Gastrocnemius medialis (tissue), 4 donors: ENCODE measurements around the gene TMEM51. TPM values are rescaled to one million over a fixed set of nuclear protein-coding genes. Genes with fewer than 3 reads are reported as not detected.

Experiments
- ATAC-seq, 2 donors: fragments of 150-250 bp; one replicate each; pipeline ENCODE4 v1.9.1; 2016
- DNase-seq, 2 donors: peaks; one replicate each; pipeline ENCODE4 v3.0.0-alpha.2; 2019
- H3K27ac ChIP-seq, 4 donors: fragments of 200-600 bp; sonication (generic); 1 replicate in 1 of 4; 2 replicates in 3 of 4; pipeline ENCODE4 v1.5.1; 2016 to 2018; ENCODE audit warnings: mild to moderate bottlenecking in 2 of 4, moderate library complexity in 1 of 4
- H3K27me3 ChIP-seq, 3 donors: fragments of 200-600 bp; sonication (generic) in 2 of 3; 1 replicate in 1 of 3; 2 replicates in 2 of 3; pipeline versions ENCODE4 v1.5.1 to v1.6.0; 2016 to 2019; ENCODE audit warnings: mild to moderate bottlenecking in 1 of 3, moderate library complexity in 1 of 3
- H3K36me3 ChIP-seq, 2 donors: fragments of 200-600 bp; sonication (generic) in 1 of 2; one replicate each; pipeline ENCODE4 v1.5.1; 2017 to 2018
- H3K4me1 ChIP-seq, 2 donors: fragments of 200-600 bp; sonication (generic) in 1 of 2; one replicate each; pipeline ENCODE4 v1.5.1; 2016 to 2017; ENCODE audit warnings: mild to moderate bottlenecking in 2 of 2
- H3K4me3 ChIP-seq, 4 donors: fragments of 200-600 bp; sonication (generic) in 3 of 4; 1 replicate in 1 of 4; 2 replicates in 3 of 4; pipeline ENCODE4 v1.5.1; 2016 to 2019; ENCODE audit warnings: mild to moderate bottlenecking in 2 of 4
- H3K9me3 ChIP-seq, 3 donors: fragments of 200-600 bp; sonication (generic) in 2 of 3; 1 replicate in 1 of 3; 2 replicates in 2 of 3; pipeline ENCODE4 v1.5.1; 2016 to 2019
- CTCF ChIP-seq, 5 experiments: fragments of 450-650 bp in 3 of 5; fragments of 200-600 bp in 2 of 5; sonication (generic) in 2 of 5; IDR thresholded peaks in 4 of 5; conservative IDR thresholded peaks in 1 of 5; 1 replicate in 4 of 5; 2 replicates in 1 of 5; pipeline ENCODE4 v1.5.1; 2016 to 2019; ENCODE audit warnings: antibody characterized with exemption in 5 of 5, mild to moderate bottlenecking in 3 of 5, moderate library complexity in 3 of 5
- POLR2A ChIP-seq, 2 donors: fragments of 450-650 bp; IDR thresholded peaks; one replicate each; pipeline ENCODE4 v1.6.1; 2017; ENCODE audit warnings: antibody characterized with exemption in 2 of 2, mild to moderate bottlenecking in 2 of 2, moderate library complexity in 2 of 2
- in situ Hi-C, 4 donors: fragments of 200-750 bp; cut with MboI; loops; one replicate each; pipeline versions ENCODE4 v1.15.0 to v1.8.0; 2017; ENCODE audit warnings: low sequenced_read_pairs in 4 of 4
- intact Hi-C: fragments of 100-400 bp; cut with DNase I; formaldehyde crosslinking; loops from one replicate; pipeline ENCODE4 v1.15.1; 2023; ENCODE audit warnings: low total_unique reads
- total RNA-seq, 4 donors: library from RNA; depleted of rRNA; stranded (reverse); fragments of >200 nt; gene quantifications; one replicate each; pipeline versions ENCODE4 v1.1.0 to v1.2.3, GENCODE V29; 2016

Gene TMEM51
- total RNA-seq, 4 donors from 2014 or later = 0.73 to 2.7 (median 1.8) TPM; not detected in 1

DNA sequence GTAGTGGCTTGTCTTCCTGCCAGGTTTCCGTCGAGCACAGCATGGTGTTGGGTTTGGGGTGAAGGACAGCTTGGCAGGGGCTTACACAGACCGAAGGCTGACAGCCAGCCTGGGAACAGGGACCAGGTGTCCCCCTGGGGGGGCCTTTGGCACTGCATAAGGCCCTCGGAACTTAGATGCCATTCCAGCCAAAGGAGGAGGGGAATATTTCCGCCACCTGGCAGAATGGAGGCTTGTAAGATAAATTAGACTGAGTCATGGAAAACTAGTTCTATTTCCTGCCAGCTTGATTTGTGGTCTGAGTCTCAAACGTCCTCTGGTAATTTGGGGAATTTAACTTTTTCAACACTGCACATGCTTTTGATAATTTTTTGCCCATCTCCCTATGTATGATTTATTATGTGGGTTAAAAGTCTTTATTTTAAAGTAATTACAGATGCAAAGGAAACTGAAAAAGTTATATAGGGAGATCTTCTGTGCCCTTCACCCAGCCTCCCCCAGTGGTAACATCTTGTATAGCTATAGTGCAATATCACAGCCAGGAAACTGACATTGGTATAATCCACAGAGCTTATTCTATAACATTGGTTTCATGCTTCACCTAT lies 11.5 kb upstream of the TMEM51 start:
- ATAC-seq (no peak), DNase-seq (no peak)
- no peaks in the 10 kb centered on the region for H3K4me1 ChIP-seq
- H3K4me3 ChIP-seq = no peak overlapping the region
- no peak for TF ChIP-seq CTCF (IDR thresholded peaks at IDR 0.05 in 4 of 5, conservative IDR thresholded peaks at IDR 0.05 in 1 of 5)
- TF ChIP-seq POLR2A (IDR thresholded peaks at IDR 0.05) = no peak
- H3K27ac ChIP-seq = no peak overlapping the region
- intact Hi-C loops = no loop called here
- no peaks in the 10 kb centered on the region for H3K36me3 ChIP-seq
- no peaks in the 10 kb centered on the region for H3K27me3 ChIP-seq
- in situ Hi-C loops = loop anchor here in 1 of 4 donors (25.0 kb wide), 1 partner anchor 295 kb away; the partner anchor contains the start of gene CTRC
- H3K9me3 ChIP-seq = no peaks in the 10 kb centered on the region

DNA sequence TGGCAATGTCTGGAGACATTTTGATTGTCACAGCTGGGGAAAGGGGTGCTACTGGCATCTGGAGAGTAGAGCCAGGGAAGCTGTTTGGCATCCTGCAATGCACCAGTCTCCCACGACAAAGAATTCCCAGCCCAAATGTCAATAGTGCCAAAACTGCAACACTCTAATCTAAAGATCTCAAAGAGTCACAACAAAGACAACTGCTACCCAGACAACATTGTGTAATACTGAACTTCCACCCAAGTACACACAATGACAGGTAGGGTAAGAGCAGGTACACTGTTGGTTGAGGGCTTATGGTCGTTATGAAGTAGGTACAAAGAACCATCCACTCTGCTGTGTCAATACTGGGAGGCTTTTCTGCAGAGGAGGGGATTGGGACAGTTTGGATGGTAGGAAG lies 8.2 kb upstream of the TMEM51 start:
- ATAC-seq (no peak), DNase-seq (no peak)
- Histone ChIP-seq H3K9me3 (no peaks in the 10 kb centered on the region), H3K27me3 (peaks cover 0 to 6% (median 6%) of the 10 kb centered on the region in 3 donors), H3K4me3 (no peak overlapping the region), H3K36me3 (no peaks in the 10 kb centered on the region), H3K4me1 (no peaks in the 10 kb centered on the region), H3K27ac (no peak overlapping the region)
- intact Hi-C loops (no loop called here), in situ Hi-C loops (loop anchor here in 1 of 4 donors (25.0 kb wide), 1 partner anchor 292 kb away; the partner anchor contains the start of gene CTRC)
- TF ChIP-seq CTCF (IDR thresholded peaks at IDR 0.05 in 4 of 5, conservative IDR thresholded peaks at IDR 0.05 in 1 of 5) (no peak), POLR2A (IDR thresholded peaks at IDR 0.05) (no peak)

- H3K9me3 ChIP-seq = no peaks in the 10 kb centered on the region
- peaks cover 0 to 10% (median 7%) of the 10 kb centered on the region in 3 donors for H3K27me3 ChIP-seq
- TF ChIP-seq CTCF (IDR thresholded peaks at IDR 0.05 in 4 of 5, conservative IDR thresholded peaks at IDR 0.05 in 1 of 5) (no peak), POLR2A (IDR thresholded peaks at IDR 0.05) (no peak)
- H3K27ac ChIP-seq = no peak overlapping the region
- intact Hi-C loops = no loop called here
- in situ Hi-C loops = loop anchor here in 1 of 4 donors (25.0 kb wide), 1 partner anchor 291 kb away; the partner anchor contains the start of gene CTRC
- DNase-seq (no peak), ATAC-seq (no peak)
- no peak overlapping the region for H3K4me3 ChIP-seq
- H3K4me1 ChIP-seq = no peaks in the 10 kb centered on the region
- no peaks in the 10 kb centered on the region for H3K36me3 ChIP-seq
Observed at GRCh38 chr1:15146142-15146680, 7.3 kb upstream of the TMEM51 start.

GRCh38 chr1:15146971-15147376 lies 6.6 kb upstream of the TMEM51 start:
- in situ Hi-C loops = loop anchor here in 1 of 4 donors (25.0 kb wide), 1 partner anchor 290 kb away; the partner anchor contains the start of gene CTRC
- no peak for ATAC-seq
- no peaks in the 10 kb centered on the region for H3K9me3 ChIP-seq
- no peak overlapping the region for H3K4me3 ChIP-seq
- no peak for DNase-seq
- H3K27ac ChIP-seq = no peak overlapping the region
- TF ChIP-seq POLR2A (IDR thresholded peaks at IDR 0.05) (no peak), CTCF (IDR thresholded peaks at IDR 0.05 in 4 of 5, conservative IDR thresholded peaks at IDR 0.05 in 1 of 5) (no peak)
- intact Hi-C loops = no loop called here
- H3K27me3 ChIP-seq = peaks cover 2 to 14% (median 12%) of the 10 kb centered on the region in 3 donors
- H3K36me3 ChIP-seq = no peaks in the 10 kb centered on the region
- H3K4me1 ChIP-seq = no peaks in the 10 kb centered on the region
